PC-3 (cell line): ENCODE measurements around the gene TAF3. TPM values are rescaled to one million over a fixed set of nuclear protein-coding genes. Genes with fewer than 3 reads are reported as not detected.

Experiments
- ATAC-seq: fragments of 200-7000 bp; cut with Tn5 transposase; 2 replicates; pipeline ENCODE4 v1.9.1; 2020; ENCODE audit warnings: mild to moderate bottlenecking, moderate library complexity
- BruUV-seq: library from RNA; stranded (reverse); fragments of 400-500 nt; replicated peaks from 2 replicates; lab custom pipeline; 2021; lab: Mats Ljungman, UMichigan
- CTCF ChIA-PET: fragments of 300-600 bp; sonication (Branson Sonifier 250); formaldehyde crosslinking; loops from one replicate; lab custom pipeline; 2022; ENCODE audit warnings: antibody characterized with exemption; lab: Charles Lee
- POLR2A ChIA-PET: fragments of 300-600 bp; sonication (Branson Sonifier 250); formaldehyde crosslinking; loops from one replicate; lab custom pipeline; 2022; ENCODE audit warnings: antibody characterized with exemption; ENCODE audit not compliant: unreplicated experiment; lab: Charles Lee
- DNase-seq: peaks from one replicate; pipeline ENCODE4 v3.0.0-alpha.2; 2015
- H2AFZ ChIP-seq: fragments of 300-600 bp; sonication (generic); 2 replicates; pipeline ENCODE4 v1.6.0; 2016; ENCODE audit warnings: antibody characterized with exemption, low read length
- H3F3A ChIP-seq: fragments of 300-600 bp; sonication (generic); one replicate; pipeline ENCODE4 v1.6.0; 2017; ENCODE audit warnings: antibody characterized with exemption, low read length, control low read depth, mild to moderate bottlenecking; ENCODE audit not compliant: unreplicated experiment
- H3K27ac ChIP-seq: fragments of 300-600 bp; sonication (generic); 2 replicates; pipeline ENCODE4 v1.5.1; 2016; ENCODE audit warnings: mild to moderate bottlenecking, low read length
- H3K27me3 ChIP-seq: fragments of 300-600 bp; sonication (generic); 2 replicates; pipeline ENCODE4 v1.6.1; 2016; ENCODE audit warnings: low read length, mixed read lengths
- H3K36me3 ChIP-seq: fragments of 300-600 bp; sonication (generic); 2 replicates; pipeline ENCODE4 v1.6.1; 2016; ENCODE audit warnings: low read depth, mixed run types, low read length, mixed read lengths
- H3K4me1 ChIP-seq: fragments of 300-600 bp; sonication (generic); 2 replicates; pipeline ENCODE4 v1.5.1; 2016; ENCODE audit warnings: low read length; ENCODE audit not compliant: insufficient read depth
- H3K4me2 ChIP-seq: fragments of 300-600 bp; sonication (generic); 2 replicates; pipeline ENCODE4 v1.6.0; 2016; ENCODE audit warnings: low read length
- H3K4me3 ChIP-seq: fragments of 300-600 bp; sonication (generic); 2 replicates; pipeline ENCODE4 v1.5.1; 2016; ENCODE audit warnings: mild to moderate bottlenecking, low read length, mixed read lengths
- H3K79me2 ChIP-seq: fragments of 300-600 bp; sonication (generic); 2 replicates; pipeline ENCODE4 v1.6.1; 2017; ENCODE audit warnings: low read length, mixed read lengths
- H3K9ac ChIP-seq: fragments of 300-600 bp; sonication (generic); 2 replicates; pipeline ENCODE4 v1.6.0; 2016; ENCODE audit warnings: mild to moderate bottlenecking, low read length
- H3K9me2 ChIP-seq: fragments of 300-600 bp; sonication (generic); replicated peaks from 2 replicates; pipeline ENCODE4 v1.6.1; 2016; ENCODE audit warnings: mixed run types, low read length, mixed read lengths
- H3K9me3 ChIP-seq: fragments of 300-600 bp; sonication (generic); 2 replicates; pipeline ENCODE4 v1.6.1; 2016; ENCODE audit warnings: low read length, mixed read lengths
- H4K20me1 ChIP-seq: fragments of 300-600 bp; sonication (generic); 2 replicates; pipeline ENCODE4 v1.6.1; 2016; ENCODE audit warnings: low read length, mixed read lengths
- EZH2 ChIP-seq: fragments of 300-600 bp; sonication (generic); IDR thresholded peaks from one replicate; pipeline ENCODE4 v1.6.1; 2017; ENCODE audit warnings: antibody characterized with exemption, mild to moderate bottlenecking, low read length; ENCODE audit not compliant: unreplicated experiment
- EZH2phosphoT487 ChIP-seq: fragments of 300-600 bp; sonication (generic); IDR thresholded peaks from 2 replicates; pipeline ENCODE4 v1.6.1; 2018; ENCODE audit warnings: mild to moderate bottlenecking, antibody characterized with exemption, low read length, borderline replicate concordance
- intact Hi-C: fragments of 100-400 bp; cut with micrococcal nuclease; formaldehyde crosslinking; loops from 2 replicates; pipeline ENCODE4 v1.9.0; 2023
- total RNA-seq: library from RNA; depleted of rRNA; stranded (reverse); fragments of >200 nt; gene quantifications from 2 replicates; pipeline ENCODE4 v1.2.3, GENCODE V29; 2014
- TF ChIP-seq, protein P1 (sequence below): fragments of 300-600 bp; sonication (generic); conservative IDR thresholded peaks from 2 replicates; pipeline ENCODE4 v1.5.1; 2017; ENCODE audit warnings: antibody characterized with exemption, low read depth, mild to moderate bottlenecking, low read length

TAF3 gene
- total RNA-seq, 1 experiment from 2014 or later, result 2.0 TPM

- no peak for ATAC-seq
- no TSS peak for BruUV-seq
- intact Hi-C loops, result no loop called here
- ChIA-PET CTCF (no interaction called here), POLR2A (no interaction called here)
- Histone ChIP-seq H3K9ac (no peak overlapping the region), H3K27me3 (no peaks in the 10 kb centered on the region), H3K4me1 (no peaks in the 10 kb centered on the region), H2AFZ (no peak overlapping the region), H3K9me3 (no peaks in the 10 kb centered on the region), H3K4me3 (no peak overlapping the region), H3K79me2 (no peaks in the 10 kb centered on the region), H3K36me3 (no peaks in the 10 kb centered on the region), H3F3A (no peaks in the 10 kb centered on the region), H4K20me1 (no peaks in the 10 kb centered on the region), H3K4me2 (no peak overlapping the region), H3K27ac (no peak overlapping the region), H3K9me2 (no peaks in the 10 kb centered on the region)
- no peak for DNase-seq
- TF ChIP-seq EZH2phosphoT487, result no peak
- TF ChIP-seq EZH2, result no peak
- TF ChIP-seq, protein P1, sequence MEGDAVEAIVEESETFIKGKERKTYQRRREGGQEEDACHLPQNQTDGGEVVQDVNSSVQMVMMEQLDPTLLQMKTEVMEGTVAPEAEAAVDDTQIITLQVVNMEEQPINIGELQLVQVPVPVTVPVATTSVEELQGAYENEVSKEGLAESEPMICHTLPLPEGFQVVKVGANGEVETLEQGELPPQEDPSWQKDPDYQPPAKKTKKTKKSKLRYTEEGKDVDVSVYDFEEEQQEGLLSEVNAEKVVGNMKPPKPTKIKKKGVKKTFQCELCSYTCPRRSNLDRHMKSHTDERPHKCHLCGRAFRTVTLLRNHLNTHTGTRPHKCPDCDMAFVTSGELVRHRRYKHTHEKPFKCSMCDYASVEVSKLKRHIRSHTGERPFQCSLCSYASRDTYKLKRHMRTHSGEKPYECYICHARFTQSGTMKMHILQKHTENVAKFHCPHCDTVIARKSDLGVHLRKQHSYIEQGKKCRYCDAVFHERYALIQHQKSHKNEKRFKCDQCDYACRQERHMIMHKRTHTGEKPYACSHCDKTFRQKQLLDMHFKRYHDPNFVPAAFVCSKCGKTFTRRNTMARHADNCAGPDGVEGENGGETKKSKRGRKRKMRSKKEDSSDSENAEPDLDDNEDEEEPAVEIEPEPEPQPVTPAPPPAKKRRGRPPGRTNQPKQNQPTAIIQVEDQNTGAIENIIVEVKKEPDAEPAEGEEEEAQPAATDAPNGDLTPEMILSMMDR, result no peak
Measured at GRCh38 chr10:7922707-7923106, 104.4 kb downstream of the TAF3 start.

DNA sequence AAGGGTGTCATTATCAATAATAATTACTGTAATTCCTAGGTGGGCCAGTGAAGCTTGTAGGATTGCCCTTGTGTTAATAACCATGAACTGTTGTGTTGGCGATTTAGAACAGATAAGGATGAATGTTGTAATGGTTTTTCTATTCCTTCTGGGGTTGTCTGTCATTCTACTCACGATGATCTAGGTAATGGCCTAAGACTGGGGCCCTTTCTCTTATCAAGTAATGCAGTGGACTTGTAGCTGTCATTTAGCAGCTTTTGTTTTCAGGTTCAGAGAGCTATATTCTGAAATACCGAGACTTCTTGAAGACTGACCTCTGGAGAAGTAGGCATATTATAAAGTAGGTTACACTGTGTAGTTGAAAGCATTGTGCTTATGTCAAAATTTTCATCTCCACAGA, 110.2 kb downstream of the TAF3 start:
- POLR2A ChIA-PET, result no interaction called here
- no peaks in the 10 kb centered on the region for H3K4me1 ChIP-seq
- H3K27me3 ChIP-seq, result no peaks in the 10 kb centered on the region
- intact Hi-C loops, result no loop called here
- H3K9ac ChIP-seq, result no peak overlapping the region
- DNase-seq (no peak), ATAC-seq (no peak)
- no peak overlapping the region for H2AFZ ChIP-seq
- CTCF ChIA-PET, result no interaction called here
- no peaks in the 10 kb centered on the region for H3F3A ChIP-seq
- H3K4me2 ChIP-seq, result no peak overlapping the region
- H3K9me2 ChIP-seq, result no peaks in the 10 kb centered on the region
- no peak for TF ChIP-seq EZH2
- TF ChIP-seq EZH2phosphoT487, result no peak
- TF ChIP-seq, protein P1, result no peak
- BruUV-seq, result no TSS peak
- H3K36me3 ChIP-seq, result no peaks in the 10 kb centered on the region
- H3K27ac ChIP-seq, result no peak overlapping the region
- no peaks in the 10 kb centered on the region for H3K79me2 ChIP-seq
- no peaks in the 10 kb centered on the region for H3K9me3 ChIP-seq
- no peaks in the 10 kb centered on the region for H4K20me1 ChIP-seq
- no peak overlapping the region for H3K4me3 ChIP-seq

DNA sequence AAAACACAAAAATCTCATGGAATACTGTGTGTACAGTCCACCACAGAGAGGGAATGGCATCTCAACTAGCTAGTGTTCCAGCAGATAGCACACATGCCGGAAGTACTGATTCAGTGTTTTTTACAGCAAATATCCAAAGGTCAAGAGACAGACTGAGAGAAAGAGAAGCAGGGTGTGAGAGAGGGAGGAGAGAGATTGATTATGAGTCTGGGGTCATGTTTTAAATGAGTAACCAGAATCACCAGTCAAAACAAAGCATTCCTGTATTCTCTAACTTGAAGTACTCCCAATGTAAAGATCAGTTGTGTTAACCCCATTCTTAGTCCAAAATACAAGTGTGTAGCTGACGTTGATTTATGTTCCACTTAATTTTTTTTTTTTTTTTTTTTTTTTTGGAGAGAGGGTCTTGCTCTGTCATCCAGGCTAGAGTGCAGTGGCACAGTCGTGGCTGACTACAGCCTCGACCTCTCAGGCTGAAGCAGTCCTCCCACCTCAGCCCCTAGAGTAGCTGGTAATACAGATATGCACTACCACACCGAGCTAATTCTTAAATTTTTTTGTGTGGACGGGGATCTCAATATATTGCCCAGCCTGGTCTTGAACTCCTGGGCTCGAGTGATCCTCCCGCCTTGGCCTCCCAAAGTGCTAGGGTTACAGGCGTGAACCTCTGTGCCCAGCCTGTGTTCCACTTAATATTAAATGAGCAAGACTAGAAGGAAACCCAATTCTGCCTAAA, 114.2 kb downstream of the TAF3 start:
- Histone ChIP-seq H3K9ac (no peak overlapping the region), H3K4me2 (no peak overlapping the region), H3K4me3 (no peak overlapping the region), H2AFZ (no peak overlapping the region), H3K9me3 (no peaks in the 10 kb centered on the region), H3K9me2 (no peaks in the 10 kb centered on the region), H3K79me2 (no peaks in the 10 kb centered on the region), H3K27ac (no peak overlapping the region), H3K4me1 (peaks cover 6% of the 10 kb centered on the region), H3K36me3 (no peaks in the 10 kb centered on the region), H4K20me1 (no peaks in the 10 kb centered on the region), H3F3A (no peaks in the 10 kb centered on the region), H3K27me3 (no peaks in the 10 kb centered on the region)
- no peak for DNase-seq
- POLR2A ChIA-PET, result no interaction called here
- TF ChIP-seq EZH2phosphoT487, result no peak
- TF ChIP-seq, protein P1, result no peak
- no peak for TF ChIP-seq EZH2
- no TSS peak for BruUV-seq
- CTCF ChIA-PET, result no interaction called here
- intact Hi-C loops, result no loop called here
- no peak for ATAC-seq
